HG02884 (cell line): ENCODE measurements around the gene TBC1D8.

Experiments used
- ATAC-seq: cut with Tn5 transposase; IDR thresholded peaks from one replicate; pipeline ENCODE4 v1.9.1; 2021; ENCODE audit warnings: mild to moderate bottlenecking, moderate library complexity; ENCODE audit not compliant: unreplicated experiment

Gene TBC1D8

GRCh38 chr2:100962366-100963025 lies 188.7 kb downstream of the TBC1D8 start:
- ATAC-seq: no peak

GRCh38 chr2:100960688-100961087 lies 190.5 kb downstream of the TBC1D8 start:
- no peak for ATAC-seq

GRCh38 chr2:100959225-100959880 lies 191.8 kb downstream of the TBC1D8 start:
- no peak for ATAC-seq

GRCh38 chr2:100957996-100958653 lies 193.1 kb downstream of the TBC1D8 start:
- ATAC-seq: no peak
